Inflammatory macrophage (primary cell): ENCODE measurements around the gene ROR1.
"Not testable (repeated sequence)": the region's sequence is repeated elsewhere in the genome, so short reads cannot be mapped to it uniquely, and the experiment has no call there.

Experiments used
- DNase-seq, 2 donors: peaks; one replicate each; pipeline ENCODE4 v3.0.0-alpha.2; 2020 to 2022

The ROR1 gene

DNA sequence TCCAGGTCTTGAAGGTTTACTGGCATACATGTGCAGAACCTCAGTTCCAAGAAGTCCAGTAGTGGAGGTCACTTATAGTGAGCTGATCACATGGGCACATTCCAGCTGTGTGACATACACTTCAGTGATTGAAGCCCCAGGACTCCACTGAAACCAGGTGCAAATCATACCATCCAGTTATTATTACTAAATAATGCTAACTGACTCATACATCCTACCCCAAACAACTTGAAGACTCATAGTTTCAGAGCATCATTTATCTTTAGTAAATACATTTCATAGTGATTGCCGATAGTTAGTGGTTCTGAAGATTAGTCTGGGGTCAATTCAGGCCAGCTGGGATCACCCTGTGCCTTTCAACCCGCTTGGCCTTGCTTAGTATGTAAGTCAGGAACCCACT is 291.8 kb downstream of the ROR1 start:
- DNase-seq, result no peak

DNA sequence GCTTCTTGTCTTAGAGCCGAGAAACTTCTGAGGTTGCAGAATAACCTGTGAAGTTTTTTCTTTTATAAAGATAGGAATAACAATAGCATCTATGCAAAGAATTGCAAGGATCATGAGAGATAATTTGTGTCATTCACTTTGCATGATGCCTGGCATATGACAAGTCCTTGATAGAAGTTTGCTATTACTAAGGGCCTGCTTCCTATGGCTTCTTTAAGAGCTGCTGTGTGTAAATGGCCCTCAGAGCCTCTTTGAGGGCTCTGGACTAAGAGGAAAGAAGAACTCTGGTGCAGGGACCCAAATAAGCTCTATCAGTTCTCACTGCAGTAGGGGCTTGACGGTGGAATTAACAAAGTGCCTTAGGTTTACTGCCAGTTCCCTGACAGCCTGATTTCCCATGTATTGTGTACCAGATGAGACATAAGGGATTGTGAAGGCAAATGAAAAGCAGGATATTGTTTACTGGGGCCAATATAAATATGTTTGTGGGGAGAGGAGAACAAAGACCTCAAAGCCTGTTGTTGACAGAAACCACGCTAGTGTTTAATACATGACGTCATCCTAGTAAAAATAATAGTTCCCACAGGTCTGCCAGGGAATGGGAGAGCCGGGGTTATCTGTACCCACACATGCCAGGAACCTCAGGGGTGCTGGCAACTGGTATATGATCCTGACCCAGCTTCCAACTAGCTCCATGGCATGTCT is 298.4 kb downstream of the ROR1 start:
- DNase-seq, result no peak

DNA sequence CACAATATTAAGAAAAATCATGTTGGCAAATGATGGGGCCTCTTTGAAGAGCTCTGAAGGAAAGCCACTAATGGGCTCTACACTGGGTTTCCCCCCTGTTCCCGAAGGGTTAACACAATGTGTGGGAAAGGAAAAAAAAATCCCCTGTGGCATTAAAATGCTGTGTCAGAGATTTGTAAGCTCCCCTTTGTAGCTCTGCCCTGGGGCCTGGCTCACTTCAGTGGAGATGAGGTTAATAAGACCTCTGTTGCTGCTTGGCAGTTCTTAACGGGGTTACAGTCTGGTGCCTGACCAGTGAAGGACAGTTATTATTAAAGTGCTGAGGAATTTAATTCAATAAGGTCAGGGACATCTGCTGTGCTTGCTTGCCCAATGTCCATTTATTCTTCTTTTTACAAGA is 299.9 kb downstream of the ROR1 start:
- DNase-seq, result no peak

DNA sequence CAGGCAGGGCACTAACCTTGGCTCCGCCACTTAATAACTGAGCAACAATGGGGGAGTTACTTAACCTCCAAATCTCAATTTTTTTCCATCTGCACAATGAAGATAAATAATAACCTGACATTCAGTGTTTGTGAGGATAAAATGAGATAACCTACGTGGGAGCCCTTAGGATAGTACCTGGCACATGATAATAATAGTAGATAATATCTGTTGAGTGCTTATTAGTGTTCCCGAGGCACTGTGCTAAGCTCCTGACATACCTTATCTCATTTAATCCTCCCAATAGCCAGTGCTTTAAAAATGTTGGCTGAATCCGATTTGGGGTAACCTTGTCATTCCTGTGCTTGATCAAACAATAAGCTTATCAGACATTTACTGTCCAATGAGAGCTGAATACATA is 300.9 kb downstream of the ROR1 start:
- DNase-seq, result no peak

DNA sequence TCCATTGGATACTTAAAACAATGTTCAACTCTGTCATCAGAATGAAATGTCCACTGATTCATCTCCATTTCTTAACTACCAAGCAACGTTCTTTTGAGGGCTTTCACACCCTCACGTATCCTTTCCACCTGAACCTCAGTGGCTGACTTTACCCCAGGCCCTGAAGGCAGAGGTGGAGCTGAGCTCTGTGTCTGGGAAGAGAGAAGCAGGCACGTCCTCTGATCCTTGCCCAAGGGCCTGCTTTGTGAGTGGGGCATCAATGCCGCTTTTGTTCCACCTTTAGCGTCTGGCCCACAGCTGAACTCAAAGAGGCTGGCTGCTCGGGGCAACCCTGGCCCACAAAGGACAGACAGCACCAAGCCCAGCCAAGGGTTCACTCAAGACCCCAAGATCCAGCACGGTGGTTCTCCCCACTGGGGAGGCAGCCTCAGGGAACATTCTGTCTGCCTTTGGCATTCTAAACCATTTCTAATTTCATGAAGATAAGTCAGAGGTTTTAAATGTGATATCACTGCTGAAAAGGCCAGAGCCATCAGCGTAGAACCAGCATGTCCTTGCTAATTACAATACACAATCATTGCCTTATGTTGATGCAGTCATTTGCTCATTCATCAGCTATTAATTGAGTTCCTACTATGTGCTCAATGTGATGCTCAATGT is 303.6 kb downstream of the ROR1 start:
- no peak for DNase-seq

DNA sequence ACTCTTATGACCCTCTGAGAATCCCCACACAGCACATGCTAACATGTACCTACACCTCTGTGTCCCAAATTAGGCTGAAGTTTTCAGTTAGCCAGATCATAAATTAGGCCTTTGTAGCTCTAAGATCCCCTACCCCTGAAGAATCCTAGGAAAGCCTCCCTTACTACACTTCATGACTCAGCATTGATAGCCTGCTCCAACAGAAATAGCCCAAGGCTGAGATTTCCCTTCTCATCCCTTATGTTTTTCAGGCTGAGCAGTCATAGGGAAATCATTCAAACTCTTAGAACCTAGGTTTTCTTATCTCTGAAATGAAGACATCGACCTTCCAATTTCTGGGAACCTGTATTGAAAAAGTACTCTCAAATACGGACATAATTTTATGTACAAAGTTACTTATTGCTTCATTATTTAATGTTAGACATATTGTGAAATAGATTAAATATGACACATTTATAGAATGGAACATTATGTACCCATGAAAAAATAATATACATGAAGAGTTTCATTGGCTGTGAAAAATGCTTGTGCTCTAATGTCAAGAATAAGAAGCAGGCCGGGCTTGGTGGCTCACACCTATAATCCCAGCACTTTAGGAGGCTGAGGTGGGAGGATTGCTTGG is 307.2 kb downstream of the ROR1 start:
- DNase-seq, result no peak

DNA sequence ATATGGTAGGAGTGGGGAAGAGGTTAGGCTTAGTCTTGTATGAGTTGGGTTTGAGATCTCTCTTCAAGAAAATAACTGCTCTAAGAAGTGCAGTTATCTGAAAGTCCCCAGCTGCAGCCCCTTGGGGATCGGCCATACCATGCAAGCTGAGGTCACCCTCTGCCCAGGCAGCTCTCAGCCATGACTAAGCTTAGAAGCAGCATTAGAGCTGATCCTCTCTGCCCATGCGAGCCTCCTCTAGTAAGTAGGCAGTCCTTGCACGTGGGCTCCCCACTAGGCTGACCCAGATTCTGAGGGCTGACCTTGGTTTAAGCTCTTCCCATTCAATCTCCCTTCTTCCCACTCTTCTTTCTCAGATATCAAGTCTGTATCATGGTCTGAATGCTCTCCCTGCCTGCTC is 308.6 kb downstream of the ROR1 start:
- no peak for DNase-seq

DNA sequence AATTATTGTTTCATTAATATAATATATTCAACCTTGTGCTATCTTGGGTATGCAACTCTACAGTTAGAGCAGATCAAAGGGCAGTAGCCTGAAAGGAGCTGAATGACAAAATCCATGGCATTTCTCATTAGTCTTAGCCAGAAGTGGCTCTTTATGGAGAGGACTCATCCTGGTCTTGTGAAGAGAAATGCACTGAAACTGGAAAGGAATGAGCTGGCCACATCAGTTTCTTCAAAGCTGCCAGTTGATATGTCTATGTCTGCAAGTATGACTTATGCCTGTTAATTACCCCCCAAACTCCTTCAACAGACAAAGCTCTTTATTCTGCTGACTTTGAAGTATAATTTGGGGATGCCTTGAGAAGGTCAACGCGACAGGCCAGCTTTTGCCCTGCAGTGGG is 310.6 kb downstream of the ROR1 start:
- DNase-seq, result no peak

DNA sequence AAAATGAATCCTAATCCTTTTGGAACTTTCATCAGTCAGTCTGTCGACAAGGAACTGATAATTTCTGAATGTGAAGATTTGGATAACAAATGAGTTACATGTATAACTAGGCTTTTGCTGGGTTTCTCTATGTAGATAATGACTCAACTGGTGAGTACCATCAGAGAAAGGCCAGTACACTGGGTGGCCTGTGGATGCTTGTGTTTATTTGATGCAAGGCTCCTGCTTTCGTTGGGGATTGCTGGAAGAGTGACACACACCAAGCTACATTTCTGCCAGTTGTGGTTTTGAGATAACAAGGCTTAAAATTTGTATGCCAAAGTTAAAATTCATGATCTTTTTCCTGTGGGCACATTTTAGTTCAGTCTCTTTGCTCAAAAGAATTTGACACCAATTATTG is 314.0 kb downstream of the ROR1 start:
- no peak for DNase-seq

DNA sequence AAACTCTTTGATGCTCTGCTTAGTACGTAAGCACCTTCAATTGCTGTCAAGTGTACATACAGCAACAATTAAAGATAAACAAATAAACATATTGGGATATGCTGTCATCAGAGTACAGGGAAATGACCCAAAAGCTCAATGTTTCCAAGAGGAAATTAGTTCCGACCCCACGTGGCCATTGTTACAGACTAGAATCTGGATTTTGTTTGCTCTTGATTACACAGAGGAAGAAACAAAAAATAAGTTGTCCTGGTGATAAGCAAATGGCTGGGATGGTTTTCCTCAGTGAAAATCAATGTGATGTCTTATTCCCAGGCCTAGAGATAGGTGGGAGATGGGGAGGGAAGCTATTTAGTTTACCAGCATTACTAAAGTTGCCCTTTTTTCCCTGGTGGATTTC is 316.6 kb downstream of the ROR1 start:
- no peak for DNase-seq

DNA sequence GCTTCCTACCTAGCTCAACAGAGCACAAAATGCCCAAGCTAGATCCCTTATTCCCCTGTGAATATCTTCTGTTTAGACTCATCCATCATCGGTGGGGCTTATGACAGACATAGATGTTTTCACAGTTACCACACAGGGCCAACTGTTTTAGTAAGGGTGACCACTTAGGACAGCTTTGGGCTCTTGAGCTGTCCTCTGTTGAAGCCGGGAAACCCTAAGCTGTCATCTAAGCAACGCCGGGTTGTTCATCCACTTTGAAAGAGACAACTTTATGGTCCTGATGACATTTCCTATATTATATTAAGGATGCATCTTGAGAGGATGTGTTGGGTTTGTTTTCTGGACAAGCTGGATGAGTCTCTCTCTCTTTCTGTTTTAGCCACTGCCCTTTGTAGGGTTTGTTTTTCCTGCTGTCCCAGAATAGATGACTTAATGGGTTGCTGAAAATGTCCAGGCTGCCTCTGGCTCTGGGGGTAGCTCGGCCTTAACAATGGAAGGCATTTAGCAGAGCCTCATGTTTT is 319.1 kb downstream of the ROR1 start:
- DNase-seq, result no peak

DNA sequence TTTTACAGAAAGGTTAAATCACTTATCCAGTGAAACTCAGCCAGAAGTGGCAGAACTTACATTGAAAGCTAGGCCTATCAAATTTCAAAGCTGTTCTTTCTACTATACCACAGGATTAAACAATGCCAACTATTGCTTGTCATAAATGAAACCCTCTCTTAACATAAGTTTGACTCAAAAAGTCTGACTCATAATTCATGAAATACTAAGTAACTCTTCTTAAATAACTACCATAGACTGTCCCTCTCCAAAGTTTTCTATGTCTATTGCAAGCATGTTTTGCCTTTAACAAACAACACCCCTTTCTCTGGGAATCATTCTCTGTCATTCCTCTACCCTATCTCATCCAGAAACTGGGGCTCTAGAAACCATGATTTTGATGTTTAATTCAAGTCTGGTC is 320.1 kb downstream of the ROR1 start:
- no peak for DNase-seq

DNA sequence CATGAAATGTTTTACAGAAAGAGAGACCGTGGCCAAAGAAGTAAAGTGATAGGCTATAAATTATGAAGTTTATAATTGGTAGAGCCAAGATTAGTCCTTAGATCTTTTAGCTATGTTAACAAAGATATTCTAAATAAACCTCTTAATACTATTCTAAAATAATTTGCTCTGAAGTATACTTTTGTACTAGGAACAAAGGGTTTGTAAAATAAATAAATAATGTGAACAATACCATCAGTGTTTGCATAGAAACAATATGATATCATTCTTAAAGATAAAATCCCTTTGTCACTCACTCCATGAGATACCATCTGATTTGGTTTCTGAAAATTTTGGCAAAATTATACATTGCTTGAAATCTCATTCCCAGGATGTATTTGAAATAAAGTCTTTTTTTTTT is 322.0 kb downstream of the ROR1 start:
- no peak for DNase-seq

DNA sequence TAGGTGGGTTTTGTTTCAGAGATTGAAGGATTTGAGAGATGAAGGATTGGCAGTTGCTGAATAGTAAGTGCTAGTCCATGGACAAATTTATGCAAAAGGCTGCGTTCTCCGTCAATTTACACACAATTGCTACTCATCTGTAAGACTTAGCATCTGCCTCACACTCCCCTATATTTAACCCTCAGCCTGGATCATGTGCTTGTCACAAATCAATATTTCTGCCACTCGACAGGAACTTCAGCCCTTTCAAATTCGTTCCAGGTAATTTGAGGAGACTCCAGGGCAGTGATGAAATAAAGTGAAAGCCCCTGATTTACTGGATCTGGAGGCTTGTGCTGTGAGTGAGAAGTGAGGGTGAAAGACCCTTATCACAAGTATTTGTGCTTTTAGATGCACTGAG is 324.0 kb downstream of the ROR1 start:
- DNase-seq, result no peak

DNA sequence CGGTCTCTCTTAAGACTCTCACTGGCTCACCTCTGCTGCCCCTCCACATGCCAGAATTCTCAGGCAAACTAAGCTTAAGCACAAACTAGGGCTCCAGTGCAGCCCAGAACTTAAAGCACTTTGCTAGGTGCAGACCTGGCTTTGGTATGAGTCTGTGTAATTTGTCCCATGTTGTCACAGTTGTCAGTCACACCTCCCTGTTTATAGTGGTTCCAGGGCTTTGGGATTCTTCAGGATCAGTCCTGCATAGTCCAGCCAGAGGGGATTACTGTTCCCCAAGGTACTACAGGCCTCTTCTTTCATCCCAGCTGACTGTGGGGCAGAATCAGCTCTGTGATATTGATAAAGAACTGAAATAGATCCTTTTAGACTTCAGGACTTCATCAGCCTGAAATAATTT is 324.6 kb downstream of the ROR1 start:
- no peak for DNase-seq

DNA sequence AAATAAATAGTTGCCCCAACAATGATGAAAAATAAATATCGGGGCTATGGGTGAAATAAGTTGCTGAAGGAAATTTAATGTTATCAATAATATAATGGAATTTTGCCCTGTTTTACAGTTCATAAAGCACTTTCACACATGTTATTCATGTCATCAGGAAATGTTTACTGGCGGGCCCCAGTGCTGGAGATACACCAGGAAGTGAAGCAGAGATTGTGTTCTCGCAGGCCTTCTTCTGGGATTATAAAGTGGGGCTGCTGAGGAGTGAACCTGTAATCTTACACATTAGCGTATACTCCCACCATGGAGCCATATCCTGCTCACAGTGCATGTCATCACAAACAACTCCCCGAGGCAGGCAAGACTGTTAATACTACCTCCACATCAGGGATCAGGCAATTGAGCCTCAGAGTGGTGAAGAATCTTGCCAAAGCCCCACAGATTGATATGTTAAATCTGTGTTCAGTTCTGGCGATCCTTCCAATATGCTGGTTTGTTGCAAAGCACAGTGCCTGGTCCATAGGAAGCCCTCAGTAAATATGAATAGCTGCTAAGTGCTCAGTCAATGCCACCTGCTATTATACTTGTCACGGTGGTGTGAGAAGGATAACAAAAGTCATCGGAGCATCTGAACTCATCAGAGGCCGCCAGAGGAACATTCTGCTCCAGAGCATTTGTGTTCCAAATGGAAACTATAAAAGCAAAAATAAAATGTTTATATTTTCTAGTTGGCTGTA is 325.2 kb downstream of the ROR1 start:
- DNase-seq, result no peak

DNA sequence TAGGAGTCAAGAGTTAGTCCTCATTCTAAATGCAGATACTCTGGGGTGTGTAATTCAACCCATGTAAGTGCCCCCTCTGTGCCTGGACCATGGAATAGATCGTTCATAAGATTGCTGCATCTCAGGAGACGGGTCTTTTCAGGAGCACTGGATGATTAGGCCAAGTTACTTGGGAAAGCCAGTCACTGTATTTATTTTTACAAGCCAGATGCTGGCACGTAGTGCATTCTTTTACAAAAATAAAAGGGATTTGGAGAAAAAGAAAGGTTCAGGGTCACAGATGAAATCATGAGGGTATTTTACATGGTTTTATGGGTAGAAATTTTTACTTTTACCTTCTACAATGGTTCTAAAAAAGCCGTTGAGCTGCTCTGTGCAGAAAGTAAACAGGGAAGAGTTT is 327.0 kb downstream of the ROR1 start:
- no peak for DNase-seq

DNA sequence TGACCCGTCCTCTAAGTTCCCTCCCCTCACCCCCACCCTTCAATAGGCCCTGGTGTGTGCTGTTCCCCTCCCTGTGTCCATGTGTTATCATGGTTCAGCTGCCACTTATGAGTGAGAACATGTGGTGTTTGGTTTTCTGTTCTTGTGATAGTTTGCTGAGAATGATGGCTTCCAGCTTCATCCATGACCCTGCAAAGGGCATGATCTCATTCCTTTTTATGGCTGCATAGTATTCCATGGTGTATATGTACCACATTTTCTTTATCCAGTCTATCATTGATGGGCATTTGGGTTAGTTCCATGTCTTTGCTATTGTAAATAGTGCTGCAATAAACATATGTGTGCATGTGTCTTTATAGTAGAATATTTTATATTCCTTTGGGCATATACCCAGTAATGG is 330.8 kb downstream of the ROR1 start:
- not testable (repeated sequence) for DNase-seq

DNA sequence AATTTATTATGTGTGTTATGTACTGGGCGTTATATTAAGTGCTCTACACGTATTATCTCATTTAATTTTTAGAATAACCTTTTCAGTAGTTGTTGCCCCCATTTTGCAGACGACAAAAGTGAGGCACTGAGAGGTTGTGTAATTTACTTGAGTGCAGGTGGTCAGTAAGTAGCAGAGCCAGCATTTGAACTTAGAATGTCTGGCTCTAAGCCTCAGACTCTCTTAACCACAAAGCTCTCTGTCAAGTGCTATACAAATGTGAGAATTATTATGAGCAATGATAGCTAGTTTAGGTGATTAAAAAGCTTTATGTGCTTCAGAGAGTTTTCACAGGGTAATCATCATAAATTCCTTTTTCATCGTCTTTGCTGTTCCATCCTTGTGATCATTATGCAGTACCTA is 333.3 kb downstream of the ROR1 start:
- DNase-seq, result no peak

DNA sequence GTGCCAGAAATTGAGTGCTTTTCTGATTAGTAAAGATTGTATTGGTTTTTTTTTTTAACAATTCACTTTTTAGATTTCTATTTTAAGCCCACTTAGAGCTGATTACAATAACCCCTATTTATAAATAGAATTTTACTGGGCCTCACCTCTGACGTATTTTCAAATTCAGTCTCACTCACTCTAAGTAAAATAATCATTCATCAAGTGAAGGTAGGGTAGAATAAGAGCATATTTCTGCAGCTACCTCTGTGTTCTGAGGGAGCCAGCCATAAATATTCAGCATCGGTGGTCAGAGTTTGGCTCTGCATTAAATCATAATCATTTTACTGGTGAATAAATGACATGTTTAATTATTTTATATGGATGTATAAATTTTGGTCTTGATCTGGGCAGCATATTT is 333.8 kb downstream of the ROR1 start:
- DNase-seq, result no peak

DNA sequence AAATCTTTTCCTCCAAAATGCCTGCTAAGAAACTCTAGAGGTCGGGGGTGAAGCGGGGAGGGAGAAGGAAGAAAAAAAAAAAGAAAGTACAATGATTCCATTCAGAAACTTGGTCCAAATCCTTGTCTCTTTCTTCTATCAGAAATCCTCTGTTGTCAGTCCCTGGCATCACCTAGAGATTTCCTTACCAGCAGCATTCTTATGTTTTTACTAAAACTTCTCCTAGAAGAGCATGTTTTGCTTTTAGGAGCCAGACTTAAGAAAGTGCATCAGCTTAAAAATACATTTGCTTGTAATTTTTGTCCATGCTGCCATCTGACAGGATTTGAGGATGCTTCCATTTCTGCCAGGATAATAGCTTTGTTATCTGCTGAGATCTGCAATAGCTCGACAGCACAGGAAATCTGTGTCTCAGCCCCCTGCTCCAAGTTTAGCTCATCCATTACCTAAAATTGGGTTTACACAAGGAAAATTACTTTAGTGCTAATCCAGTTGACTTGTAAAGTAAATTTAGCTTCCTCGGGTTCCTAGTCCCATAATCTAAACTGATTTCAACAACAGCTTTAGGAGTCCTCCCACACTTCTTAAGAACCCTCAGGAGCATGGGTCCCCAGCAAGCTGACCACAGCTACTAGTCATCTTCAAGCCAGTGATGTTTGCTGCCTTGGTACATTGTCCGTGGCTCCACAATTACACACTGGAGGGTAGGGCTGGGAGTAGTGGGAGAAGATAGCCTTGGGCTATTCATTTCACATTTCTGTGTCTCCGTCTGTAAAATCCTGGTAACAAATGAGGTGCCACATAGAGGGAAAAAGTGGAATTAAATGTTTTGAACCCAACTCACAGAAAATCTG is 337.3 kb downstream of the ROR1 start:
- DNase-seq, result no peak

DNA sequence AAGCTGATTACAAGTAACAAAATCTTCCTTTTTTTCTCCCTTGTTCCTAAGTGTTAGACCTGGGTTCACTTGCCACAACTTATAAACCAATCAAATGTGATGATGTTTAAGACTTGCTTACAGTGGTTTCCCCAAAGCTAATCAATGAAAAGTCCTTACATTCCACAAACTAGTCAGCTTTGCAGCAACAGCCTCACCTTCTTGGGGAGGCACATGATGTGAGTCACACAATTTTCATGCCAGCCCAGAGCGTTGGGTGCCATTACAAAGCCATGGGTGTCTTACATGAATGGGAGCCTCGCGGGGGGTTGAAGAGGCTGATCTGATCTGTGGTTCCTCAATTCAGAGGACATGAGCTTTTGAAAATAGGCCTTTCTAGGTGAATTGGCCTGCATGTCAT is 338.0 kb downstream of the ROR1 start:
- DNase-seq, result no peak
